A673 (cell line): ENCODE measurements around the gene UAP1L1. TPM values are rescaled to one million over a fixed set of nuclear protein-coding genes. Genes with fewer than 3 reads are reported as not detected.

Experiments used
- BruUV-seq: library from RNA; stranded (reverse); fragments of 400-500 nt; replicated peaks from 2 replicates; lab custom pipeline; 2021; lab: Mats Ljungman, UMichigan
- CTCF ChIA-PET: fragments of 300-600 bp; sonication (Branson Sonifier 250); formaldehyde crosslinking; loops from one replicate; lab custom pipeline; 2022; ENCODE audit warnings: antibody characterized with exemption; lab: Charles Lee
- POLR2A ChIA-PET: fragments of 300-600 bp; sonication (Branson Sonifier 250); formaldehyde crosslinking; loops from one replicate; lab custom pipeline; 2022; ENCODE audit warnings: antibody characterized with exemption; ENCODE audit not compliant: low non-redundant PET; lab: Charles Lee
- DNase-seq: peaks from one replicate; pipeline ENCODE4 v3.0.0-alpha.2; 2015; ENCODE audit warnings: low spot score
- H3K27ac ChIP-seq: fragments of 200-600 bp; sonication (generic); 2 replicates; pipeline ENCODE4 v1.5.1; 2016; ENCODE audit warnings: mixed run types, low read depth, mild to moderate bottlenecking, mixed read lengths, antibody characterized with exemption, low read length; ENCODE audit not compliant: poor library complexity, severe bottlenecking
- H3K27me3 ChIP-seq: fragments of 200-600 bp; sonication (generic); replicated peaks from 2 replicates; pipeline ENCODE4 v1.6.1; 2017; ENCODE audit warnings: mixed run types, low read depth, mild to moderate bottlenecking, mixed read lengths, antibody characterized with exemption, low read length; ENCODE audit not compliant: insufficient read depth, poor library complexity
- H3K36me3 ChIP-seq: fragments of 200-600 bp; sonication (generic); 2 replicates; pipeline ENCODE4 v1.6.1; 2016; ENCODE audit warnings: mixed run types, mild to moderate bottlenecking, mixed read lengths, antibody characterized with exemption, low read length; ENCODE audit not compliant: insufficient read depth, poor library complexity, severe bottlenecking
- H3K4me1 ChIP-seq: fragments of 200-600 bp; sonication (generic); 2 replicates; pipeline ENCODE4 v1.6.1; 2017; ENCODE audit warnings: mixed run types, mild to moderate bottlenecking, mixed read lengths, antibody characterized with exemption, low read length; ENCODE audit not compliant: insufficient read depth, poor library complexity, severe bottlenecking
- H3K4me3 ChIP-seq: fragments of 200-600 bp; sonication (generic); 2 replicates; pipeline ENCODE4 v1.5.1; 2016; ENCODE audit warnings: low read depth, mixed run types, mild to moderate bottlenecking, mixed read lengths, low read length; ENCODE audit not compliant: poor library complexity, severe bottlenecking
- H3K9me3 ChIP-seq: fragments of 200-600 bp; sonication (generic); 2 replicates; pipeline ENCODE4 v1.6.1; 2016; ENCODE audit warnings: mixed run types, low read depth, mild to moderate bottlenecking, mixed read lengths, antibody characterized with exemption, low read length; ENCODE audit not compliant: poor library complexity, severe bottlenecking
- EZH2 ChIP-seq: fragments of 200-600 bp; sonication (generic); IDR thresholded peaks from 2 replicates; pipeline ENCODE4 v1.6.1; 2017; ENCODE audit warnings: borderline replicate concordance, low read depth, mild to moderate bottlenecking, mixed read lengths, antibody characterized with exemption, low read length; ENCODE audit not compliant: poor library complexity, severe bottlenecking
- intact Hi-C: fragments of 100-400 bp; cut with micrococcal nuclease; formaldehyde crosslinking; loops from one replicate; pipeline ENCODE4 v1.10.0; 2022; ENCODE audit not compliant: unreplicated experiment
- total RNA-seq: library from RNA; stranded (reverse); gene quantifications from 2 replicates; pipeline ENCODE4 v1.2.3, GENCODE V29; 2021
- TF ChIP-seq, protein P1 (sequence below): fragments of 300-800, 200-600 bp; sonication (generic); conservative IDR thresholded peaks from 2 replicates; pipeline ENCODE4 v1.5.1; 2017; ENCODE audit warnings: low read depth, mild to moderate bottlenecking, antibody characterized with exemption, low read length, moderate library complexity, mixed read lengths

UAP1L1 gene
- total RNA-seq, 1 experiment from 2014 or later, result 11.2 TPM

DNA sequence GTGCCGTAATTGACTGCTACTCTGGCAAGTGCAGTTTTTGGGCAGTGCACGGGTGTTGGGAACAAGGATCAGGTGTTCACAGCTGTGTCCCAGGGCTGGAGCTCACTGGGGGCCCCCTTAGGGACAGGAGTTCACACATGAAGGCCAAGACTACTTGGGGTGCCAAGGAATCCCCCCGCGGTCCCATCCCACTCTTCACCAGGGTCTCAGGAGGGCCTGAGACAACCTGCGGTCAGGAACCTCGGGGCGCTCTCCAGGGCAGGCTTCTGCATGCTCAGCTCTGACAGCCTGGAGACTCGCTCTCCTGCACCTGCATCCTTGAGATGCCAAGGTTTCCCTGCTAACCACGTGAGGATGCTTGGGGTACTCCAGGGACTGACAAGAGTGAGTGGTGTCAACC, 7.2 kb downstream of the UAP1L1 start:
- no peaks in the 10 kb centered on the region for H3K9me3 ChIP-seq
- TF ChIP-seq, protein P1, sequence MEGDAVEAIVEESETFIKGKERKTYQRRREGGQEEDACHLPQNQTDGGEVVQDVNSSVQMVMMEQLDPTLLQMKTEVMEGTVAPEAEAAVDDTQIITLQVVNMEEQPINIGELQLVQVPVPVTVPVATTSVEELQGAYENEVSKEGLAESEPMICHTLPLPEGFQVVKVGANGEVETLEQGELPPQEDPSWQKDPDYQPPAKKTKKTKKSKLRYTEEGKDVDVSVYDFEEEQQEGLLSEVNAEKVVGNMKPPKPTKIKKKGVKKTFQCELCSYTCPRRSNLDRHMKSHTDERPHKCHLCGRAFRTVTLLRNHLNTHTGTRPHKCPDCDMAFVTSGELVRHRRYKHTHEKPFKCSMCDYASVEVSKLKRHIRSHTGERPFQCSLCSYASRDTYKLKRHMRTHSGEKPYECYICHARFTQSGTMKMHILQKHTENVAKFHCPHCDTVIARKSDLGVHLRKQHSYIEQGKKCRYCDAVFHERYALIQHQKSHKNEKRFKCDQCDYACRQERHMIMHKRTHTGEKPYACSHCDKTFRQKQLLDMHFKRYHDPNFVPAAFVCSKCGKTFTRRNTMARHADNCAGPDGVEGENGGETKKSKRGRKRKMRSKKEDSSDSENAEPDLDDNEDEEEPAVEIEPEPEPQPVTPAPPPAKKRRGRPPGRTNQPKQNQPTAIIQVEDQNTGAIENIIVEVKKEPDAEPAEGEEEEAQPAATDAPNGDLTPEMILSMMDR, result no peak
- TF ChIP-seq EZH2, result no peak
- ChIA-PET CTCF (interaction anchor here (0.5 kb wide), 1 partner anchor 36 kb away, joined by 8 read pairs; no protein-coding TSS in a partner anchor), POLR2A (no interaction called here)
- no peaks in the 10 kb centered on the region for H3K36me3 ChIP-seq
- no peak overlapping the region for H3K4me3 ChIP-seq
- peaks cover 25% of the 10 kb centered on the region for H3K4me1 ChIP-seq
- intact Hi-C loops, result no loop called here
- no peak for DNase-seq
- BruUV-seq, result no TSS peak
- no peaks in the 10 kb centered on the region for H3K27me3 ChIP-seq
- H3K27ac ChIP-seq, result no peak overlapping the region

DNA sequence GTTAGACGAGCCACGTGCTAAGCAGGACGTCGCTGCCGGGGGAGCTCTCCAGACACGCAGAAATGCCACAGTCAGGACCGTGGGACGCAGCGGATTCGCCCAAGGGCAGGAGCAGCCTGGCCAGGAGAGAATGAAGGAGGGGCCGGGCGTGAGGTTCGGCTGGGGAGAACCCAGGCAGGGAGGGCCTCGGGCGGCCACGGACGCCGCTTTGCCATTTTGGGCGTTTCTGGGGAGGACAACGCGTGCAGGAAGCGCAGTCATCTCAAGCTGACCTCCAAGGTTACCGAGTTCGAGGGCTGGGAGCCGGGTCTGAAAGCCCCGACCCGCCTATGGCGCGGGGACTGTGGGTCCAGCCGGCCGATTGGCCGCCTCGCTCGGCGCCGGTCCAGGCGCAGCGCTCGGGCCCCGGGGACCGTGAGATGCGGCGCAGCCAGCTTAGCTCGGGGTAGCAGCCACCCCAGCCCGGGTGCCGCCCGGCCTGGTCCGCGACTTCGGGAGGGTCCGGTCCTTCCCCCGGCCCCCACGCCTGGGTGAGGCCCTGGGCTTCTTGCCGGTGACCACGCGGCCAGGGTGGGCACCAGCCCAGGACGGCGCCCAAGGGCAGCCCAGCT, 8.7 kb downstream of the UAP1L1 start:
- Histone ChIP-seq H3K27me3 (no peaks in the 10 kb centered on the region), H3K4me1 (peaks cover 25% of the 10 kb centered on the region), H3K9me3 (no peaks in the 10 kb centered on the region), H3K36me3 (no peaks in the 10 kb centered on the region), H3K27ac (peak overlapping the region; percentile 88), H3K4me3 (peak overlapping the region; percentile 67)
- ChIA-PET POLR2A (no interaction called here), CTCF (interaction anchor here (0.6 to 1.3 kb wide), 5 partner anchors 18 to 138 kb away, joined by 3 to 7 read pairs (median 4); no protein-coding TSS in a partner anchor)
- DNase-seq, result no peak
- TF ChIP-seq, protein P1, result no peak
- TF ChIP-seq EZH2, result no peak
- no TSS peak for BruUV-seq
- intact Hi-C loops, result no loop called here

DNA sequence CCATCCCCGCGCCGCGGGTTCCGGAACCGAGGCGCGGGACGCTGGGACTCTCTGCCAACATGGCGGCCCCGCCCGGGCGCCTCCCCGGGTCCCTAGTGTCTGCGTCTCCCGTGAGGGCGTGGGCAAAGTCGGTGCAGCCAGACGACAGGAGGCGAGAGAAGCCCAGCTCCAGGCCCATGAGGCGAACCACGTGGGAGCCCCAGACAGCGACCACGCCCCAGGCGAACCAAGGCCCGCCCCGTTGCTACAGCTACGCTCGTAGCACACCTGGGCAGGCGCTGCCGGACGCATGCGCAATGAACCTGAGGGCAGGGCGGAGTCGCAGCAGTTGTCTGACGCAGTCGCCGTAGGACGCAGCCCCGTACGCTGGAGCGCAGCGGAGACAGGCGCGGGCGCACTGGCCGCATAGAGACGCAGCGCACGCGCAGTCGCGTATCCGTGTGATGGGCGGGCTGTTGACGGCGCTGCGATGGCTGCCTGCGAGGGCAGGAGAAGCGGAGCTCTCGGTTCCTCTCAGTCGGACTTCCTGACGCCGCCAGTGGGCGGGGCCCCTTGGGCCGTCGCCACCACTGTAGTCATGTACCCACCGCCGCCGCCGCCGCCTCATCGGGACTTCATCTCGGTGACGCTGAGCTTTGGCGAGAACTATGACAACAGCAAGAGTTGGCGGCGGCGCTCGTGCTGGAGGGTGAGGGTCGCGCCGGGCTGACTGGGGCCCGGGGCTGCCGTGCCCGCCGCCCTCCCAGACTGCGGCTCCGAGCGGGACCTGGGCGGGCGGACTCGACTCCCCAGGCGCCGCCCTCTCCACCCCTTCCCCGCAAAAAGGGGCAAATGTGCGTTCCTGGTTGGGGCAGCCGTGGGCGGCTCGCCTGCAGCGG, 9.5 kb downstream of the UAP1L1 start, which contains the start of gene MAN1B1:
MAN1B1 (plus strand) TSS at position 455 of the 878 bp plus-strand sequence; CDS start at position 470, 15 bp downstream.
- ChIA-PET POLR2A (interaction anchor here (0.5 to 0.6 kb wide), 3 partner anchors 17 to 147 kb away, joined by 3 to 7 read pairs (median 4); partner anchors contain the start of gene SAPCD2), CTCF (interaction anchor here (0.6 to 1.3 kb wide), 7 partner anchors 19 to 150 kb away, joined by 3 to 7 read pairs (median 3); no protein-coding TSS in a partner anchor)
- Histone ChIP-seq H3K27me3 (no peaks in the 10 kb centered on the region), H3K36me3 (no peaks in the 10 kb centered on the region), H3K4me1 (peaks cover 25% of the 10 kb centered on the region), H3K4me3 (peak within 1 kb of the TSS; percentile 67), H3K27ac (peak within 1 kb of the TSS; percentile 88), H3K9me3 (no peaks in the 10 kb centered on the region)
- no peak for TF ChIP-seq EZH2
- TF ChIP-seq, protein P1, result no peak
- no TSS peak for BruUV-seq
- peak; percentile 99 for DNase-seq
- intact Hi-C loops, result no loop called here
